ENCODE measurements around the gene PRAMEF1.
"Not testable (repeated sequence)": the region's sequence is repeated elsewhere in the genome, so short reads cannot be mapped to it uniquely, and the experiment has no call there.

PRAMEF1 gene

GRCh38 chr1:12791097-12791496 is at the start of gene PRAMEF1:
PRAMEF1 (plus strand) TSS chr1:12791397; CDS start chr1:12793228, 1,831 bp downstream.
- H3K4me3 ChIP-seq (ENCODE audit: low read depth, low read length); DNase-seq (ENCODE audit: low read depth, low spot score); in situ Hi-C loops (cut with HindIII; ENCODE audit: low sequenced_read_pairs): not testable (repeated sequence)

- DNase-seq (ENCODE audit: low read depth, low spot score) = no peak
- in situ Hi-C loops (cut with HindIII; ENCODE audit: low sequenced_read_pairs) = no loop called here
- no peak for TF ChIP-seq CTCF (IDR thresholded peaks at IDR 0.05; ENCODE audit: low read depth, low read length)
- no peak overlapping the region for H3K4me3 ChIP-seq (ENCODE audit: low read depth, low read length)
Observed at GRCh38 chr1:12741946-12742345, 49.3 kb upstream of the PRAMEF1 start.

GRCh38 chr1:12745126-12745991 is 45.8 kb upstream of the PRAMEF1 start:
- no peak for DNase-seq (ENCODE audit: low read depth, low spot score)
- in situ Hi-C loops (cut with HindIII; ENCODE audit: low sequenced_read_pairs) = no loop called here
- no peak for TF ChIP-seq CTCF (IDR thresholded peaks at IDR 0.05; ENCODE audit: low read depth, low read length)
- H3K4me3 ChIP-seq (ENCODE audit: low read depth, low read length) = no peak overlapping the region

- H3K4me3 ChIP-seq (ENCODE audit: low read depth, low read length) = no peak within 1 kb of the TSS
- no peak for TF ChIP-seq CTCF (IDR thresholded peaks at IDR 0.05; ENCODE audit: low read depth, low read length)
- DNase-seq (ENCODE audit: low read depth, low spot score) = no peak
- in situ Hi-C loops (cut with HindIII; ENCODE audit: low sequenced_read_pairs) = no loop called here
Observed at GRCh38 chr1:12745992-12746323, 45.2 kb upstream of the PRAMEF1 start, which contains the start of gene CFAP107. CFAP107 (plus strand) TSS chr1:12746200; CDS start chr1:12746431, 231 bp downstream.

GRCh38 chr1:12748778-12749355 is 42.3 kb upstream of the PRAMEF1 start:
- no peak for DNase-seq (ENCODE audit: low read depth, low spot score)
- H3K4me3 ChIP-seq (ENCODE audit: low read depth, low read length) = no peak overlapping the region
- no peak for TF ChIP-seq CTCF (IDR thresholded peaks at IDR 0.05; ENCODE audit: low read depth, low read length)
- in situ Hi-C loops (cut with HindIII; ENCODE audit: low sequenced_read_pairs) = no loop called here

- DNase-seq (ENCODE audit: low read depth, low spot score) = no peak
- no peak for TF ChIP-seq CTCF (IDR thresholded peaks at IDR 0.05; ENCODE audit: low read depth, low read length)
- in situ Hi-C loops (cut with HindIII; ENCODE audit: low sequenced_read_pairs) = no loop called here
- no peak overlapping the region for H3K4me3 ChIP-seq (ENCODE audit: low read depth, low read length)
Observed at GRCh38 chr1:12754738-12755137, 36.5 kb upstream of the PRAMEF1 start.

GRCh38 chr1:12756273-12756672 is 34.9 kb upstream of the PRAMEF1 start:
- no peak for TF ChIP-seq CTCF (IDR thresholded peaks at IDR 0.05; ENCODE audit: low read depth, low read length)
- no peak overlapping the region for H3K4me3 ChIP-seq (ENCODE audit: low read depth, low read length)
- no peak for DNase-seq (ENCODE audit: low read depth, low spot score)
- in situ Hi-C loops (cut with HindIII; ENCODE audit: low sequenced_read_pairs) = no loop called here
